GM23248 (cell line): Measurements from ENCODE around the gene ACY1.

ENCODE experiments used
- EZH2 ChIP-seq: fragments of 200-600 bp; sonication (generic); IDR thresholded peaks from 2 replicates; pipeline ENCODE4 v1.6.1; 2018; ENCODE audit warnings: antibody characterized with exemption, mild to moderate bottlenecking; ENCODE audit not compliant: insufficient read depth, poor library complexity, severe bottlenecking
- EZH2phosphoT487 ChIP-seq: fragments of 200-600 bp; sonication (generic); IDR thresholded peaks from 2 replicates; pipeline ENCODE4 v1.6.1; 2018; ENCODE audit warnings: antibody characterized with exemption, moderate library complexity, mild to moderate bottlenecking, low read depth; ENCODE audit not compliant: insufficient read depth

DNA sequence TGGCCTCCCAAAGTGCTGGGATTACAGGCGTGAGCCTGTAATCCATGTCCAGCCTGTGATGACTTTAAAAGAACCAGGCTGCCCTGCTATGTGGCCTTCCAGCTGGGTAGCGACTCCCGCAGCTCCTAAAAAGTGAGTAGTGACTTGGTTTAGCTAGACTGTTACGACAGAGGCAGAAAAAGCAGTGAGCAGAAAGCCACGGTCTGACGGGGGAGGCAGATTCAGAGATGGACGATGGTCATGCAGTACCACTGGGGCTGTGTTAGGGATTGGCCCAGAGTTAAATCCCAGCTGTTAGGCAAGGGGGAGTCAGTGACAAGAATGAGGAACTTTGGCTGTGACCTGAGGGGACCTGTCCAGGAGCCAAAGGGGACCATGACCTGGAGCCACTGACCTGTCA lies 15.4 kb downstream of the ACY1 start:
- TF ChIP-seq EZH2 (no peak), EZH2phosphoT487 (no peak)
